22Rv1 (cell line): Measurements from ENCODE around the gene SPACDR.

Experiments used
- ZFX ChIP-seq: fragments of 450-650 bp; IDR thresholded peaks from 2 replicates; pipeline ENCODE4 v1.6.1; 2017; ENCODE audit warnings: antibody characterized with exemption, borderline replicate concordance
- TF ChIP-seq, protein P1 (sequence below): fragments of 450-650 bp; IDR thresholded peaks from 2 replicates; pipeline ENCODE4 v1.5.1; 2017; ENCODE audit warnings: mild to moderate bottlenecking

DNA sequence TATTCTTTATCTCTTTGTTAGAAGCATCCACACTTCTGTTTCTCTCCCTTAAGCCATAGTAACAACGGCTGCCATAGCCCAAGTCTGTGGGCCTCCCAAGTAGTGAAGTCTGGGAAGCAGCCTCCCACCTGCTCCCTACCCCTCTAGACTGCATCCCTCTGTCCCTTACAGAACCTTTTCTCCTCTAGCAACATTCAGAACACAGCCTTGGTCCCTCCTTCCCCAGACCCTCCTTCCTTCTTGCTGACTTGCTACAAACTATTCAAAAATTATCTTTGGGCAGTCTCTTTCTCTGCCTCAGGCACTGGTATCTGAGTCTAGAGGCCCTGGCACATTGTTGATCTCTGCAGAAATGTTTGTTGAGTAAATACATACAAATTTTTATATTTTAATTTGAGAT is 17.4 kb upstream of the SPACDR start:
- TF ChIP-seq, protein P1, sequence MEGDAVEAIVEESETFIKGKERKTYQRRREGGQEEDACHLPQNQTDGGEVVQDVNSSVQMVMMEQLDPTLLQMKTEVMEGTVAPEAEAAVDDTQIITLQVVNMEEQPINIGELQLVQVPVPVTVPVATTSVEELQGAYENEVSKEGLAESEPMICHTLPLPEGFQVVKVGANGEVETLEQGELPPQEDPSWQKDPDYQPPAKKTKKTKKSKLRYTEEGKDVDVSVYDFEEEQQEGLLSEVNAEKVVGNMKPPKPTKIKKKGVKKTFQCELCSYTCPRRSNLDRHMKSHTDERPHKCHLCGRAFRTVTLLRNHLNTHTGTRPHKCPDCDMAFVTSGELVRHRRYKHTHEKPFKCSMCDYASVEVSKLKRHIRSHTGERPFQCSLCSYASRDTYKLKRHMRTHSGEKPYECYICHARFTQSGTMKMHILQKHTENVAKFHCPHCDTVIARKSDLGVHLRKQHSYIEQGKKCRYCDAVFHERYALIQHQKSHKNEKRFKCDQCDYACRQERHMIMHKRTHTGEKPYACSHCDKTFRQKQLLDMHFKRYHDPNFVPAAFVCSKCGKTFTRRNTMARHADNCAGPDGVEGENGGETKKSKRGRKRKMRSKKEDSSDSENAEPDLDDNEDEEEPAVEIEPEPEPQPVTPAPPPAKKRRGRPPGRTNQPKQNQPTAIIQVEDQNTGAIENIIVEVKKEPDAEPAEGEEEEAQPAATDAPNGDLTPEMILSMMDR: no peak
- TF ChIP-seq ZFX: no peak
